ENCODE data around the gene PTTG1IP2.

DNA sequence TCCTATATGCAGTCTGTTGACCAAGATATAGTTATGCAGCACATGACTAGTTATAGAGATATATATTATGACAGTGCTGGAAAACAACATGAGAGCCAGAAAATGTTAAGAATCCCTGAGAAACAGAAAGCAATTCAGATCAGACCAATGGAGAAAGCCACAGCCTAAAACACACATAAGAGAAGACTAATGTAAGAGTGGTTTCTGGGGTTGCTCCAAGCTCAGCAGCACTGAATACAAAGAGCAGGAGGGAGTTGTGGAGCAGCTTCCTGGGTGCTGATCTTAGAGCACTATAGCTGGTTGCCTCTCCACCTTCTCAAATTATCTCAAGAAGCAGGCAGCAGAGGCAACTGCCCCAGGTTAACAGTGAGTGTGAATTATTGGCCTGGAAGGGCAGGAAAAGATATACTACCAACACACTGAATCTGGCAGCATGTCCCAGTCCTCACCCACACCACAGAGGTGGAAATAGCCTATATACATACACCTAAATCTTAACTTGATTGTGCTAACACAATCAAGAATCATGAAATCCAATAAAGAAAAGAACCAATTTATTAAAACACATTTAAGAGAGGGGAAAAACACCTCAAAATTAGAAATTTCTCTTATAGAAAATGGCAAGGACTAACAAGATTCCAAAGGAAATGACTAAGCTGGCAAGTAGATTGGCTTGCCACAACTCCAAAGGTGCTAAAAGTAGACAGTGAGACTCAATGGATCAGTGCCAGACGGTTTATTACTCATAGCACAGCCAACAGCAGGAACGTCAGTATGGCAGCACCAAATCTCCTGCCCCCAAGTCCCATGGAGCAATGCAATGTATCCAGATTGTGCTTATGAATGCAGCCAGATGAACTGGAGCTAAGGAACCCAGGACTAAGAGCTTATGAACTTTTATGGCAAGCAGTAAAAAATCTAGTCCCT is 5.1 kb downstream of the PTTG1IP2 start:
- TF ChIP-seq, protein P1, sequence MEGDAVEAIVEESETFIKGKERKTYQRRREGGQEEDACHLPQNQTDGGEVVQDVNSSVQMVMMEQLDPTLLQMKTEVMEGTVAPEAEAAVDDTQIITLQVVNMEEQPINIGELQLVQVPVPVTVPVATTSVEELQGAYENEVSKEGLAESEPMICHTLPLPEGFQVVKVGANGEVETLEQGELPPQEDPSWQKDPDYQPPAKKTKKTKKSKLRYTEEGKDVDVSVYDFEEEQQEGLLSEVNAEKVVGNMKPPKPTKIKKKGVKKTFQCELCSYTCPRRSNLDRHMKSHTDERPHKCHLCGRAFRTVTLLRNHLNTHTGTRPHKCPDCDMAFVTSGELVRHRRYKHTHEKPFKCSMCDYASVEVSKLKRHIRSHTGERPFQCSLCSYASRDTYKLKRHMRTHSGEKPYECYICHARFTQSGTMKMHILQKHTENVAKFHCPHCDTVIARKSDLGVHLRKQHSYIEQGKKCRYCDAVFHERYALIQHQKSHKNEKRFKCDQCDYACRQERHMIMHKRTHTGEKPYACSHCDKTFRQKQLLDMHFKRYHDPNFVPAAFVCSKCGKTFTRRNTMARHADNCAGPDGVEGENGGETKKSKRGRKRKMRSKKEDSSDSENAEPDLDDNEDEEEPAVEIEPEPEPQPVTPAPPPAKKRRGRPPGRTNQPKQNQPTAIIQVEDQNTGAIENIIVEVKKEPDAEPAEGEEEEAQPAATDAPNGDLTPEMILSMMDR (conservative IDR thresholded peaks at IDR 0.05; ENCODE audit: low read length): no peak
- no peak for TF ChIP-seq EZH2phosphoT487 (IDR thresholded peaks at IDR 0.05; ENCODE audit: borderline replicate concordance, low read depth, low read length)
